Germinal center (tissue), 1 donor: ENCODE results near the gene SRSF8.
A peak's percentile ranks its signal among the peaks of the same experiment; 100 is the strongest.

Source experiments
- DNase-seq: peaks from one replicate; pipeline ENCODE4 v3.0.0; 2012; ENCODE audit warnings: mixed read lengths, low spot score

Gene SRSF8

DNA sequence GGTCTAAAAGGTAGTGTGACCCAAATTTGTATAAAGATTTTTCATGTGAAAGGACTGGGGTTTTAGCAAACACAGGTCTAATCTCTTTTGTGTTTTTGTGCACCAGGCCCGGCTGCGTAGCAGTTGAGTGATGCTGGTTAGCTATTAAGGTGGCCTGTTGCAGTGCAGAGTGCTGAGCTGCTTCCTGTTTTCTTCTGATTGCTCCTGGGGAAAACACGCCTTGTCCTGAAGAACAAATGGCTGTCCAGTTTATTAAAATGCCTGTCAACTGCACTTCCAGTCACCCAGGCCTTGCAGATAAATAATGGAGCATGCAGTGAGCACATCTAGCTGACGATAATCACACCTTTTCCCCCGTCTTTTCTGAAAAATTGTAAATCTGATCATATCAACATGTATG lies 1.8 kb downstream of the SRSF8 start:
- DNase-seq: peak; percentile 64

DNA sequence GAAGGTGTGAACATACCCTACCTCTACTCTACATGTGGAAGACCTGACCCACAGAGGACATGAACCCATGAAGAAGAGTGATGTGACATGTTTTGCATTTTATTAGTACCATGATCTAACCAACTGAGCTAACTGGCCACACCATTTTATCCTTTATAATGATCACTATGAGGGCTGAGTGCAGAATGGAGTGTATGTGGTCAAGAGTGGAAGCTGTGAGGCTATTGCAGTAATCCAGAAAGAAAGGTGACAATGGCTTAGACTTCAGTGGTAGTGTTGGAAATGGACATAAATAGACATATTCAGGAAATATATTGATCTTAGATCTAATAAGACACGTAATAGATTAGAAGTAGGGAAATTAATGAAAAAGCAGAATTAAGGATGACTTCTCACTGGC lies 3.8 kb downstream of the SRSF8 start:
- no peak for DNase-seq

DNA sequence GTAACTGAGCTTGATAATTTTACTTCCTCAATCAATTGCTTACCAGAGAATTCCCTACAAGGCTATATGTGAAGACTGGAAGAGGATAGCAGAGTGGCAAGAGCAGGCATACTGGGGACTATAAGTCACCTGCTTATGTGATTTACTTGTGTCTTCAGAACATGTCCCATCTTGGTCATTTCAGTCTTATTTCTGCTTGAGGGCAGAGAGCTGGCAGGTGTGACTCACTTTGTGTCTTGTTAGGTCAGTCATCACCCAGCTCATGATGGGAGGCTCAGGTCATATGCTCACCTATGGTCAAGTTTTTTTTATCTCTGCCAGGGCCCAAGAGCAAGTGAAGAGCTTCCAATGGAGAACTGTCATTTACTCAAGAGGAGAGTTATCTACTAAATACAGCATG lies 6.2 kb downstream of the SRSF8 start:
- DNase-seq: no peak

DNA sequence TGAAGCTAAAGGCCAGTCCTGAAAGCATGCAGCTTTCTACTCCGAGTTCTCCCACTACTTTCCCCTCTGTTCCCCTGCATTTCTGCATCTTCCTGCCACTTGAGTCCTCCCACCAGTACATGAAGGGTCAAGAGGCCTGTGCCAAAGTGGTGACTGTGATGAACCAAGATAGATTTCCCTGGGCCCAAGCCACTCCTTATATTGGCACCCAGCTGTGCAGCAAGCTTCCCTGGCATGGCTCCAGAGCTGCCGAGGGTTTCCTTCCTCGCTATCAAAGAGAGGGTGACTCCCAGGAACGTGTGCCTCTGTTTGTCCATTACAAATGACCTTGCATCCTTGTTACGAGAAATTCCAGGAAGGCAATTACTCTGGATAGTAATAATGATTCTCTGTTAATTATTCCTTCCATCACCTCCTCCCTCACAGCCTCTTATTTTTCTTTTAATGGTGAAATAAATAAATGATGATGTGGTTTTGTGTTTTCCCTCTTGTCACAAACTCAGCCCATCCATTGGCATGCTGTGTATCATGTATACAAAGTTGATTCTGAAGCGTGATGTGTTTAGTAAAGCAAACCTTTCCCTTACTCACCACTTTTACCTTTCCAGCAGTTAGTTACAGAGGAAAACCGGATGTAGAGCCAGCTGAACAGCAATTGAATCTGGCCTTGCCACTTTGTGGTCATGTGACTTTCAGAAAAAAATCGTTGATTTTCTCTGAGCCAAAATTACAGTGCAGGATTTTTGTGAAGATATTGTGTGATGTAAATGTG lies 8.3 kb downstream of the SRSF8 start:
- no peak for DNase-seq

DNA sequence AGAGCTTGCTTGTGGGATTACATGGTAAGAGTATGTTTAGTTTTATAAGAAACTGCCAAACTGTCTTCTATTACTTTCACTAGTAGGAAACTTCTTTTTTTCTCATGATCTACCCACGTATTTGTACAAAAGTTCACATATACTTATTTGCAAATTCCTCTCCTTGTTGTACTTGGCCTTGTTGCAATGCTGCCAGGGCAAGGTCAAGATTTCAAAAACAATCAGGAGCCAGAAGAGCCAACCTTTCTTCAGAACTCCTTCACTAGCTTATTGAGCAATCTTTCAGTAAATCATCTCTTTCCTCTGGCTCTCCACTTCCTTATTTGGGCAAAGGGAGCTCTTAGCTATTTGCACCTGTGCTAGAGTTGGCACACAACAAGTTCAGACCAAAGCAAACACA lies 9.7 kb downstream of the SRSF8 start:
- DNase-seq: no peak

DNA sequence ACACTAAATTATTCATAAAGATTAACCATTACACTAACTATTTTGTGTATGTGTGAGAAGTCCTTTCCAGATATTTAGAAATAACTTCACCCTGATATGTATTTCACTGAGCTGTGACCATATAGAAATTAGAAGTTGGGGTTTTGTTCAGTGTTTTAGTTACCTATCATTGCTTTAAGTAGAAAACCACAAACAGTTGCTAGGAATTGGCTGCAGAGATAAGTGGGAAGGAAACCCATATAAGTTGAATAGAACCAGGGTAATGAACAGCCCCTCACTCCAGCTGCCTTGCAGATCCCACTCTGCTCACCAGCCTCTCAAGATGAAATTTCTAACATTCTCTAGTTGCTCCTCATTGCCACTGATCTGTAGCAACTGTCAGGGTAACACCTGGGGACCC lies 10.3 kb downstream of the SRSF8 start:
- DNase-seq: no peak

DNA sequence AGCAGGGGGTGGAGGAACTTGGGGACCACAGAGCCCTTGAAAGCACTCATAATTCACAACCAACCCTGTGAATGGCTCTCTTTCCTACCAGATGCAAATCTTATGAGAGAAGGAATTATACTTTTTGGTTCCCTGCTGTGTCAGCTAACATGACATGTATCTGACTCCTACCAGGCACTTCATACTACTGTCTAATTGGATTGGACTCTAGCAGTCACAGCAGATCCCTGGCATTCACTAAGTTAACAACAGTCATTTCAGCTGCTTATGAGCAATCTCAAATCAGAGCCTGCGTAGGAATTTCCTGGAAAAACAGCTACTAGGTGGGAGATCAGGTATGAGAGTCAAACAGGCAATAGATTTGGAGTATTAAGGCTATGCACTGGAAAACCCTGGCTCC lies 11.8 kb downstream of the SRSF8 start:
- no peak for DNase-seq

DNA sequence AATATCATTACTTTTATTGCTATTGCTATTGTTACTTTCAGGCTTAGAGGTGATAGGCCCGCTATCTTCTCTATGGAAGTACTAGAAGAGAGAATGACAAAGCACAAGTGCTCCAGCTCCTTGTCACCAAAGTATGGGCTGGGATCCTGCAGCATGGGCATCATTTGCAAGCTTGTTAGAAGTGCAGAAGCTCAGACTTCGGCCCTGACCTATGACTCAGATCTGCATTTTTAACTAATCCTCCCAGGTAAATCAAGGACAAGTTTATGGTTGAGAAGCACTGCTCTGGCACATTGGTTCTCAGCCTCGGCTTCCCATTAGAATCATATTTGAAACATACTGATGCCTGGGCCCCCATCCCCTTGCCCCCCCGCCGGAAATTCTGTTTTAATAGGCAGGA lies 14.3 kb downstream of the SRSF8 start:
- no peak for DNase-seq

DNA sequence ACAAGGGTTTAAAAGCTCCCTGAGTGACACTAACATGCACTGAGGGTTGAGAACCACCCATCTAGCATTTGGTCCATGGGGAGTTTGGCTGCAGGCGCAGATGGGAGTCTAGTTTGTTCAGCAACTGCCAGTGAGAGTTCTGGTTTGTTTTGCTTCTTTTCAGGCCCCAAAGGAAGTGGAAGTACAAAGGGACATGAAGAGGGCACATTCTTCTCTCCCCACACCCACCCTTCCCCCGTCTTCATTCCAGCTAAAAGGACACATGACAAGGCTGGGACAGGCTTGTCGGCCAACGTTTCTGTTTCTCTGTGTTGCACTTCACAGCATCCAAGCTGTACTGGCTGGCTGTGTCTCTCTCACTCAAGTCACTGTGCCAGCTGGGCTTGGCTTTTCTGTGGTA lies 14.7 kb downstream of the SRSF8 start:
- no peak for DNase-seq

DNA sequence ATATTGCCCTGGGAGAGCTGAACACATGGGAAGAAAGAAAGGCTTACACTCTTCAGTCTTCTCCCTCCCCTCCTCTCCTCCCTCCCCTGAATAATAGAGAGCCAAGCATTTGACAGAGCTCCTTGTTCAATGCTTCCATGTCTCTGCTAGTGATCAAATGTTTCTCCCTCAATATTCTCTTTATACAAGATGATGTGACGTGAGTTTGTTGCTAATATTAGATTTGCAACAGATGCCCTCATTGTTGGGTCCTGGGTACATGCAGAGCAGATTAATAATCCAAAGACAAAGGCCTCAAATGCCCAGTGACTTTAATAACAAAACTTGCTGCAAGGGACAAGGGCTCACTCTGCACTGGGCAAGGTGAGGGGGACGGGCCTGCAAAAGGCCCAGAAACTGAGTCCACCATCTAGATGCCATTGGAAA lies 15.9 kb downstream of the SRSF8 start:
- no peak for DNase-seq

DNA sequence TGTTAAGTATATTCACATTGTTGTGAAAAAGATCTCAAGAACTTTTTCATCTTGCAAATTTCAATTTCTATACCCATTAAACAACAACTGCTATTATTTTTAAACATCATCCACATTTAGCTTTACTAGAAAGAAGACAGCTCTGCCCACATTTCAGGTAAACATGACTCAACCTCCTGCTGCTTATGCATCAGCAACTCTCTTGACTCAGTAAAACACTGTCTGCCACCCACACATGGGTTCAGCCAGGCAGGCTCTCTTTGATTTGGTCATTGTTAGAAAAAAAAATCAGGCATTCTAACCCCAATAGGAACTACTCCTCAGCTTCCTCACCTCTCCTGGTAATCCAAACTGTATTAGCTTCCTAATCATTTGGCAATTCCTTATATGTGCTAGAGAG lies 17.8 kb downstream of the SRSF8 start:
- no peak for DNase-seq

DNA sequence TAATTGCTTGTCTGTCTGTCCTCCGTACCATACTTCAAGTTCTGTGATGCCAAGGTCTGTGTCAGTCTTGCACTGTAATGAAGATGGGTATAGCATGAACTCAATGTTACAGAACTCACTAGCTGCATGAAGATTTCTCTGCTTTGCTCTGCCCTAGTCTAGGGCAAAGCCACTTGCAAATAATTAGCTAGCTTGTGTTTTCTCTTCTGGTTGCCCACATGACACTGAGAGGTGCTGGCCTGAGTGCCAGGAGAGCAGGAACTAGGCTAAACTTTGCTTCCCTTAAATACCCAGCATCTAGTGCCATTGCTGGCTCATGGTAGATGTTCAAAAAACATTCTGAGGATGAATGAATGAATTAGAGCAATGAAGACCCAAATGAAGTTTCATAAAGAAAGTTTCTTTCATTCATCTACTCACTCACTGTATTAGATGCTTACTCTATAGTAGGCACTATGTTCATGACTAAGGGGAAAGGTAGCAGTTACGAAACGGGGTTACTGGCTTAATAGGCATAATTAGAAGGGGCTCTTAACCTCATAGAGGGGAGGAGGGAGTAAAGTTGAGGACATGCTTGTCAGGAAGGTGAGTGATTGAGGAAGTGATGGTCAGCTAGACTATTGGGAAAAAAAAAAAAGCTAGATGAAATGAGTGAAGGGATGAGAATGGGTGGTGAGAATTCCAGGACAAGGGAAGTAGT lies 18.5 kb downstream of the SRSF8 start:
- no peak for DNase-seq

DNA sequence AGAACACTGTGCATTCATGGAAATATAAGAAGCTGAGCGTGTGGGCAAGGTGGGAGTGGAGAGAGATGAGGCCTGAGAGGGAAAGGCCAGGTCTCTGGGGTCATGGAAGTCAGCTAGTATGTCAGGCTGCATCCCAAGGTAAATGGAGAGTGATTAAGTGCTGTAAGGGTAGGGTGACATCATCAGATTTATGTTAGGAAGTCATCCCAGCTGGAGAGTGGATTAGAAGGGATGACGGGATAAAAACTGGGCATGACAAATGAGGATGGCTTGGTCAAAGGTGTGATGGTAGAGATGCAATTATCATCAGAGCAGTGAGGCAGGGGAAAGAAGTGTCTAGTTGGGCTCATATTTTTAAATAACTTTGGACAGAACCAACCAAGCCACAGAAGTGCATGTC lies 19.4 kb downstream of the SRSF8 start:
- no peak for DNase-seq

DNA sequence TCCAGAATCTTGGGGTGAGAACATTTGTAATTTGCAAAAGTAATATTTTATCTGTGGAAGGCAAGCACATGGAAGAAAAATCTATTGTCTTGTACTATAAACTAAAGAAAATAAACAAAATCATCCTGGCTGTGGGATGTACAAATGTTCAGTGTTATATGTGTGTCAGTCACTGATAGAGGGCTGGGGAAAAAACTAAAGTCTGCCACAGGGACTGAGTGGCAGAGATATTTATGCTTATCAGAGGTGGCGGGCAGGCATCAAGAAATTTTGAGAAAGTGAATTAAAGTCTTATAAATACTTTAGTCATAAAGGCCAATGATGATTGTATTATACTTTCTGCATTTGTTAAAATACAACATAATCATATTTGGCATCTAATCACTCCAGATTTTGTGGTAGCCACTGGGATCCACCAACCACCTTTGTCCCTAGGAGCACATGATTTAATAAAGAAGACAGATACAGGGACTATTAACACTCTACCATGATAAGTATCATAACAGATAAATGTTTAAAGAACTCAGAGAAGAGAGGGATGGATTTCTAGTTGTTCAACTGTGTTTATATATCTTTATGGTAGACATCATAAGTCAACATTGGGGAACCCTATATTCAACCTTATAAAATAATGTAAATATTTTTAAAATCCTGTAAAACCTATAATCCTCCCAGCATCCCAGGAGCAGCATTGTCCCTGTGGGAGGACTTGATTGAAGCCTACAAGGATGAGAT lies 20.3 kb downstream of the SRSF8 start:
- DNase-seq: no peak

DNA sequence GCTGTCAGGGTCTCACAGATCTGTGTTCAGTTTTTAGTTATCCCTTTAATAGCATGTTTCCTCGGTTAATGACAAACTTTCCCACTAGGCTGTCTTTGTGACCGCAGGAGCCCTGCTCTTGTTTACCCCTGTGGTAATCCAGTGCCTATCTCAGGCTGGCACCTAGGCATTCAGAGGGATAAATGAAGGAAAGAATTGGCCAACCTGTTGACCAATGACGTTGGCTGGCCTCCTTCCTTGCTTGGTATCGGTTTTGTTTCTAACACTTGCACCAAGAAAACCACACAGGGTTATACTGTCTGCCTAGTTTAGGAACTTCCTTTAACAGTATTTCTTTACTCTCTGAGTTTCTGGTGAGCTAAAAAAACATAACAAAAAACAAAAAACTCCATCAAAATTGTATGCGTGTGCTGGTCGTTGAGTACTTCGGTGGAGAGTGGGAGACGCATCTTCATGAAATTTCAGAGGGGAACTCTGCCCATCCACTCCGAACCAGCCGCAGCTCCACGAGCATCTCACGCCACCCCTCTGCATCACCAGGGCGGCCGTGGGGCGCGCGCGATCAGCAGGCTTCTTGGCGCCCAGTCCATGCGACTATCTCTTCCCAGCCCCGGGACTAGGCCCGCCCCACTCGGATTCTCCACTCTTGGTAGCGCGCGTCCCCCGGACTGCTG lies 22.4 kb downstream of the SRSF8 start:
- no peak for DNase-seq

DNA sequence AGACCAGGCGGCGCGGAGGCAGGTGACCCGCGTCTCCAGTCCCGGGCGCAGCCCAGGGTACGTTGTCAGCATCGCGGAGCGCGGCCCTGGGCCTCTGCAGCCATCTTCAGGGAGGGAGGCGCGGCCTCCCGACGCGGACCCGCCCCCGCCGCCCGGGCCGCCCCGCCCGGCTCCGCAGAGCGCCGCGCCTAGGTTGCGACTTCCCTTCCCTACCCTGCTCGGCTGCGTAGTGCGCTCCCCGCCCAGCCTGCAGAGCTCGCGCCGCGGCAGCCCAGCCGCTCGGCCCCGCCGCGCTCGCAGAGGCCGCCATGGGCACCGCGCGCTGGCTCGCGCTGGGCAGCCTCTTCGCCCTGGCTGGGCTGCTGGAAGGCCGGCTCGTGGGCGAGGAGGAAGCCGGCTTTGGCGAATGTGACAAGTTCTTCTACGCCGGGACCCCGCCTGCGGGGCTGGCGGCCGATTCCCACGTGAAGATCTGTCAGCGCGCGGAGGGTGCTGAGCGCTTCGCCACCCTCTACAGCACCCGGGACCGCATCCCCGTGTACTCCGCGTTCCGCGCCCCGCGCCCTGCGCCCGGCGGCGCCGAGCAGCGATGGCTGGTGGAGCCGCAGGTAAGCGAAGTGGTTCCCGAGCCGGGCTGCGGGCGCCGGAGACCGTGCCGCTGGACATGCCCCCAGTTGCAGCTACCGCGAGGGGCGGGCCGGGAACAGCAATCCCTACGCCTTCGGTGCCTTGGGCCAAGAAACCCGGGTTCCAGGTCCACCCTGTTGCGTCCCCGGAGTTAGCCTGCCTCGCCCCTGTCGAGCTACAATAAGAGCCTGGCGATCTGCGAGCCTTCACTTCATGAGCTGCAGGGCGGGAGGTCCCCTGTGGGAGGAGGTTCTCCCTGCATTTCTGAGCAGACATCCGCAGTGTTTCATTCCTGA lies 23.2 kb downstream of the SRSF8 start, which contains the start of gene ENDOD1:
Gene ENDOD1 (plus strand): TSS at position 227 of the 923 bp plus-strand sequence. CDS start 82 bp downstream, at position 309.
- peak; percentile 88 for DNase-seq

DNA sequence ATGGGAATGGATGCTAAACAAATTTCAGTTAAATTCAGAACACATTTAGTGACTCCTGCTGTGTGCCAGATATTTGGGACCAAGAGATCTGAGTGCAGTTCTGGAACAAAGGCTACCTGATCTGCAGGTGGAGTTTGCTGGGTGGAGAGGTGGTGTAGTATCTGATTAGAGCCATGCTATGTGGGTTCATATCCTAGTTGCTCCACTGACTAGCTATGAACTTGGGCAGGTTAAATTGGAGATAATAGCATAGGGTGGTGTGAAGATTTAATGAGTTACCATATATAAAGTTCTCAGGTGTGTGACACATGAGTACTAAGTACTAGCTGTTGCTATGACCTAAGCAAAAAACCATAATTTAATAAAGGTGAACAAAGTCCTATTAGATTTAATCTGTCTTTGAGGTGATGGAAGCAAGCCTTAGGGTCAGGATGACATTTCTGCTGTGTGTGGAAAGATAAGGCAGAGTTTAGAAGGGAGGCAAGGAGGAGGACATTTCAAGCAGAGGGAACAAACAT lies 25.0 kb downstream of the SRSF8 start:
- DNase-seq: no peak

DNA sequence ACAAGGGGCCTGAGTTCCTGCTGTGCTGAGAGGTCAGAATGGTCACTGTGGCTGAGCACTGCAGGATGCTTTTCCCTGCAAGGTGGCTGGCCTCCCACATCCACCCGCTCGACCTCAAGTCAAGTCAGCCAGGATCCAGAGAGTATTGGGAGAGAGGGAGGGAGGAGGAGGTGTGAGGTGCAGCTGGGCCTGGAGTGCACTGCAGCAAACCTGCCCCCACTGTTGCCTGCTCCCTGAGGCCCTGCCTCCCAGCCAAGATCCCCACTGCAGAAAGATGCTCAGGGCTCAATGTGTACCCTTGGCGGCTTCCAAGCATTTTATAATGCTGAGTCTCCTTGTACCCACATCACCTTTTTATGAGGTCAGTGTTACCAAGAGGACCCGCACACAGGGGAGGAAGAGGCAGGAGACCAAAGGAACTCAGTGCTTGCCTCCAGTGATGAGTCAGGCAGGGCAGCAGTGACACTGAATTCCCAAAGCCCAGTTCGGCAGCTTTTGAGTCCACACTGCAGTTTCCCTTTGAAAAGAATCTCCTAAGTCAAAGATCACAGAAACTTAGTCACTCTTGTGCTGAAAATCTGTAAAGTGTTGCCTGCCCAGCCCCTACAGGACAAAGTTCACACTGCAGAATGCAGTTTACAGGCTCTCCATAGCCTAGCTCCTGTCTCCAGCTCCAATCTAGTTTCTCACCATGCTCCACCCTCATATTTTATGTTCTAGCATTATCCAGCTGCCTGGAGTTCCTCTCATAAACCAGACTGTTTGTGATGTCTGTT lies 26.0 kb downstream of the SRSF8 start:
- peak; percentile 36 for DNase-seq

DNA sequence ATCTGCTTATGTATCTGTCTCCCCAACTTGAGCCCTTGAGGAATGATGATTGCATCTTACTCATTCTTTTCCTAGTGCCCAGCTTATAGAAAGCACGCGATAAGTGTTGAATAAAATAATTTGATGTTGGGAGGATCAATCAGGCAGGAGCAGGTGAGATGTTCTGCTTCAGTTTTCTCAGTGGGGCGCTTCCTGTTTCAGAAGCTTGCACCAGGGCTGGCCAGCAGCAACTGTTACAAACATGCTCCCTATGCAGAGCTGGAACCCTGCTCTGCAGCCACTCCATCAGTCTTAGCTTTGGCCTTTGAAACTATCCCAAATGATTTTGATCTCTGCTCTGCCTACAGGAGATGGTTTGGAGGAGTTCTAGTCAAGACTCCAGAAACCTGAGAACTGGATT lies 26.8 kb downstream of the SRSF8 start:
- peak; percentile 46 for DNase-seq
